IPS-NIHi7 (cell line): Measurements from ENCODE around the gene FAM219A.
A peak's percentile ranks its signal among the peaks of the same experiment; 100 is the strongest.

Experiments
- DNase-seq: peaks from one replicate; pipeline ENCODE4 v3.0.0; 2012; ENCODE audit warnings: mixed read lengths; ENCODE audit errors: extremely low spot score

FAM219A gene

GRCh38 chr9:34400686-34401602, 57.4 kb downstream of the FAM219A start:
- no peak for DNase-seq

- peak; percentile 54 for DNase-seq
Measured at GRCh38 chr9:34400275-34400674, 58.1 kb downstream of the FAM219A start.

DNA sequence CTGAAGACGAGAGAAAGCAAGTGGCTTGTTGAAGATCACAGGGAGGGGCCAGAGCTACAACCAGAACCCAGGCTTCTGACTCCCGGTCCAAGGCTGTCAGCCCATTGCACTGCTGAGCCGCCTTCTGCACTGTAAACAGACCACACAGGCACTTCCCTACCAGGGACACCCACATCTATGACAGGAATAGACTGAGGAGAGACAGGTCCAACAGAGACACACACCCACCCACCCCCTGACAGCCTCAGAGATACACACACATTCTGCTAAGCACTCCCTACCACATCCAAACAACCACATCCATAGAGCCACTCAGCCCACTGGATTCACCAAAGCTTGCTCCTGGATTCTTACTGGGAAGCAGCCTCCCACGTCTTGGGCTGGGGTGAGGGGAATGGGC, 58.6 kb downstream of the FAM219A start:
- DNase-seq: no peak

- no peak for DNase-seq
Measured at GRCh38 chr9:34398875-34399274, 59.5 kb downstream of the FAM219A start.

GRCh38 chr9:34396276-34397214, 61.8 kb downstream of the FAM219A start:
- DNase-seq: no peak

DNA sequence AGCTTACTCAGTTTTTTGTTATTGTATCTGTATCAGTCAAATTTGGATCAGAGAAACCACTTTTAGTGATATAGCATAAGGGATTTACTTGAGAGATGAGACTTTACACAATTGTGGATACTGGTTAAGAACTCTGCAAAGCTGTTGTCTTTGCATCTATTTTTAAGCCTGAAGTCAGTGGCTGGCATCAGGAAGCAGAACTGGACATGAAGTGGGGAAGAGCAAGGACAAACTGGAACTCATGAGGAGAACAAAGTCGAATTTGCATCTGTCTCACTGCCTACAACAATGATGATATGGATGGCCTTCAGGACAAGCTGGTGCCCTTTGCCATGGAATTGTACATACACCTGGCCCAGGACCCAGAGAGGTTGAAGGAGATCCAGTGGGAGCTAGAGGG, 65.9 kb downstream of the FAM219A start:
- no peak for DNase-seq

DNA sequence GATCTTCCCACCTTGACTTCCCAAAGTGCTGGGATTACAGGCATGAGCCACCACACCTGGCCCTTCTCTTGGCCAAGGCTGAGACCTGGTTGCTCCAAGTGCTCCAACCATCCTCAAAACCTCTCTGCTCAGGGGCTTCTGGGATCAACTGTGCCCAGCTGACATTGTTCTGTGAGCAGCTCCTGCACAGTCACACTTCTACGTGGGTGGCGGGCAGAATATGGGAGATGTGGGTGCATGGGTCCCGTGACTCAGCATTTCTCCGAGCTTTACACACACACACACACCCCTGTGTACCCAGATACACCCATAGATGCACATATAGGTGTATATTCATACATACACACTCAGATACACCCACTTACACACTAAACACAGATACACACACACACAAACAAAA, 71.1 kb downstream of the FAM219A start:
- DNase-seq: no peak

DNA sequence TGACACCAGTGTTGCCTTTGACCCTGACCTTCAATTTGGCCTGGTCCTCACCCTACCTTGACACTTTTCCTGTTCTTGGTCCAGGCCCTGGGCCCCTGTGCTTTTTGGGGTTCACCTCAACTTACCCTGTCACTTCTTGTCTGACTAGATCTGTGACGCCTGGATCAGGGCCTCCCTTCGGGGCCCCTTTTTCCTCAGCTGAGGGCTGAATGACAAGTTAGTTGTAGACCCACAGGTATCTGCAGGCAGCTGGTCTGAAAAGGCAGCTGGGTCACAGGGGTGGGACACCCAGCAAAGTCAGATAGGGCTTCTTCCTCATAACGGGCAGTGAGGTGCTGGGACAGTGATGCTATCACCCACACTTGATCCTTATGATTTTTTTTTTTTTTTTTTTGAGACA, 71.7 kb downstream of the FAM219A start:
- no peak for DNase-seq

DNA sequence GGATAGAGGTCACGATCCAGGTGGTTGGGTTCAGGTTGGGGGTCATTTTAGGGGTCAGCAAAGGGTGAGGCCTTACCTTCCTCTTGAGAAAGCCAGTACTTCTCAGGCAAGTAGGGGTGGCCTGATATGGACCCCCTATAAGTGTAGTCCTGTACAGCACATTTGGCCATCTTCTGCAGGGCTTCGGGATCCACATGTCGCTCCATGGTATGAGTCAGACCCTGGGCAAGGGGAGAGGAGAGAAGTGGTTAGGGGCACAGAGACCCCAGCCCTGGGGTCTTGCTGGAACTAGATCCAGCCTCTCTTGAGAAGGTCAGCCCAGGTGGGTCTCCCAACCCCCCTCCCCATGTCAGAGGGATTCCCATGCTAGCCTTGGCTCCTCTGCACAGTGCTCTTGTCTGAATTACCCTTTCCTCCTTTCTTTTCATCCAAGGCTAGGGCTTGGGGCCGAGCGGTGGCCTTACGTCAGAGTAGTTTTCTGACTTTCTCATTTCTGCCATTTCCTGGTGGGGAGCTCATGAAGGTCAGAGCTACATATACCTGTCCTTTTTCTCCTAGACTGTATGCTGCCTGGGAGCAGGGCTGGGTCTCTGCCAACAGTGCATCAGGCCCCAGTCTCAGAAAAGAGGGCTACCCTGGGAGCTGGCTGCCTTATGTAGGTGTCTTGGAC, 72.7 kb downstream of the FAM219A start:
- no peak for DNase-seq

DNA sequence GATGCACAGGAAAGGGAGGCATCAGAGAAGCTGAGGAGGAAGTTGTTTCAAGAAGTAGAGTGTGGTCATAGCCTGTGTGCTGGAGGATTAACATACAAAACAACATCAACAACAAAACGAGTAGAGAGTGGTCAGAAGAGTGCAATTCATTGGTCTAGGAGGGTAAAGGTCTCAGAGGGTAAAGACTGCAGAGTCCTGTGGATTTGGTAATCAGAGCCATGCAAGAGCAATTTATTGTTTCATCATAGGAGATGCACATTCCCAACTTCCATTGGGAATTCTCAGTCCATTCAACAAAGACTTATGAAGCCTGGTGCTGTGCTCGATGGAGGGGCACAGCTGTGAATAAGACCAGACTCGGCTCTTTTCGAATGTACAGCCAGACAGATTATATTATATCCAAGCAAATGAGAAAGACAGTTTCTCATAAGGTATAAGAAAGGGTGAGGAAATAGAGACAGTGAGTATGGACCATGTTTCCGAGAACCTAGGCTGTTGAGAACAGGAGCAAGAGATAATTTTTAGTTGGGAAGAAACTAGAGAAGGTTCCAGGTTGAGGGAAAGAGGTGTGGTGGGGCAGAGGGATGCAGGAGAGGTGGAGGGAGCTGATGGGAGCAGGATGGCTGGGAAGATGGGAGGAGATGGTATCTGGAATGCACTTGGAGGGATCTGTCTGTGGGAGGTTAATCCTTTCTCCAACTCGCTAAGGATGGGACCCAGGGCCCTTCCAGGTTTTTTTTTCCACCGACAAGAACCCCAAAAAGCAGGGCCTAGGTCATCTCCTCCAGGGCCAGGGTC, 73.8 kb downstream of the FAM219A start:
- no peak for DNase-seq

DNA sequence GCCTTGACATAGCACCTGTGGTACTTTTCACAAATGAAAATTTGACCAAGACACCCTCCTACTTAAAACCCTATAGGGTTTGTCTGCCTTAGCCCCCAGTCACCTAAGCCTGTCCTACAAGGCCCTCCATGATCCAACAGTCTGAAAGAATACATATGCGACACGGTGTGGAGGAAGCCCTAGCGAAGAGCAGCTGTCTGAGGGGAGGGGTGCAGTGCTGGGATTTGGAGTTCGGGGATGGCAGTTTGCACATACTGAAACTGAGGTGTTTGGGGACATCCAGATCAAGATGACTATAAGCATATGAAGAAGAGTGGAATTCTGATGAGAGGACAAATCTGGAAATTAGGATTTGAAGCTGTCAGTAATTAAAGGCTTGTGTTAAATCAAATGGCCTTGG, 74.5 kb downstream of the FAM219A start:
- no peak for DNase-seq

GRCh38 chr9:34382879-34383278, 75.5 kb downstream of the FAM219A start:
- no peak for DNase-seq

DNA sequence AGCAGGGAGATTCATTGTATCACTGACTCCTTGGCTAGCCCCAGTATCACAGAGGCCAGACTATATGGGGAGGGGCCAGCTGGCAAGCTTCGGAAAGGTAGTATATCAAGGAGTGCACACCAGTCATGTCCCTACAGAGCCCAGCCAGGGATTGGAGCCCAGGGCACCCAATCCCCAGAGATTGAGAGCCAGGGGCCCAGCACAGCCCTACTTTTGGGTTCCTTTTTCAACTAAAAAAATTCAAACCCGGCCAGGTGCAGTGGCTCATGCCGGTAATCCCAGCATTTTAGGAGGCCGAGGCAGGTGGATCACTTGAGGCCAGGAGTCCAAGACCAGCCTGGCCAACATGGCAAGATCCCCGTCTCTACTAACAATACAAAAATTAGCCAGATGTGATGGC, 76.3 kb downstream of the FAM219A start:
- DNase-seq: no peak

DNA sequence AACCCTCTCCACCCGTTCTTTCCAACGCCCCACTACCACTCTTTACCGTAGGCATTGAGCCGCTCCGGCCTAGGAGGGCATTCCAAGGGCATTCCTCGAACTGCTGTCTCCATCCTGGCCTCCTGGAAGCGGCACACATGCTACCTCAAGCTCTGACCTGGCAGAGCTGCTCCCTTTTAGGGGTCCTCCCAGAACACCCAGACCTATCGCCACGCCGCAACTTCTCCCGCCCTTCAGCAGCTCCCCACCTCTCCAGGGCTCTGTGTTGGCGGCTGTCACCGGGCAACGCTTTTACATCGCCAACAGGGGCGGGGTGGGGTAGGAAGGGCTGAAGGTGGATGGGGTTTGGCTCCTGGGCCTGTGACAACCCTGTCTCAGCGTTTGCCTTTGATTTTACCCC, 77.0 kb downstream of the FAM219A start:
- peak; percentile 57 for DNase-seq

DNA sequence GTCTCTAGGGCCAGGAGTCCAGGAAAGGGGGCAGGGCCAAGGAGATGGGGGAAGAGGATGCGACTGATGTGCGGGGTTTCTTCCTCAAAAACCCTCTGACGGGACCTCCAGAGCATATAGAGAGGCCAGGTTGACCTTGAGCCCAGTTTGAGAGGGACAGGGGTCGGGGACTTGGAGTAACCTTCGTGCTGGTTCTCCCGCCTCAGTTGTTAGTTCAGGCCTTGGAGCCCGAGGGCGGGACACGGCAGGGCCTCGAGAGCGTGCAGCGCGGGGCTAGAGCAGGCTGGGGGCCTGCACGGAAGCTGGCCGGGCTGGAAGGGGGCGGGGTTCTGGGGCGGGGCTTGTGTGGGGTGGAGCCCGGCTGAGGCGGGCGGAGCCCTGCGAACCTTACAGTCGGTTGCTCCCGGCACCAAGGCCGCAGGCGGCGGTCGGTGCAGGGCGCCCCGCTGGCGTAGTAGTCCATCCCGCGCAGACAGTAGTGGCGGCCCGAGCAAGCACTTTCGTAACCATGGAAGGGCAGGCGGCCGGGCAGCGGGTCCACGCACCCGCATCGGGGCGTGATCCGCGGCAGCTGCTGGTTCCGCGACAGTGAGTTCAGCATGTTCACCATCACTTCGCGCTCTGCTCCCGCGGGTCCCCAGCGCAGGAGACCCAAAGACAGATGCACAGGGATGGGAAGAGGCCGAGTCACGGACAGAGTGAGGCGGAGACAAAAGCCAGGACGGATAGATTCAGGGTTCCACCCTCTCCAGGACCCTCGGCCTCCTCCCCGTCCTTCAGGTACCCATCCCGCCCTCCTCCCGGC, 77.7 kb downstream of the FAM219A start:
- DNase-seq: peak; percentile 98

DNA sequence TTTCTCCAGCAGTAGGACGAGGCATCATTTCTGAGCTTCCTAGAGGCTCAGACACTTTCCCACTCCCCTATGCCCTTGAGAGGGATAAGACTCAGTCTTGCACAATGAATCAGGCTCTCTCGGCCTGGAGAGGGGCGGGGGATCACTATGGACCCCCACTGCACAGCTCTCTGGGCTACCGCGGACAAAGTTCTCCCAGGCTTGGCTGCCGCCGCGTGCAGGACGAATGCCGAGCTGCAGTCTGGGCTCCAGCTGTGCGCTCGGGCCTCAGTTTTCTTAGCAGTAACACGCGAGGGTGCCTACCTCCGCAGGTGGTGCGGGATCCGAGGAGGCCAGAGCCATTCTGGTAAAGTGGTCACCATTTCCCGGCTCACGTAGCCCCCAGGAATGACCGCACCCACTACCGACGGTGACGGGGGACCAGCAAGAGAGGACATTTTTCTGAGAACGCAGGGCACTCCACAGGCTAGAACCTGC, 78.3 kb downstream of the FAM219A start:
- peak; percentile 29 for DNase-seq

DNA sequence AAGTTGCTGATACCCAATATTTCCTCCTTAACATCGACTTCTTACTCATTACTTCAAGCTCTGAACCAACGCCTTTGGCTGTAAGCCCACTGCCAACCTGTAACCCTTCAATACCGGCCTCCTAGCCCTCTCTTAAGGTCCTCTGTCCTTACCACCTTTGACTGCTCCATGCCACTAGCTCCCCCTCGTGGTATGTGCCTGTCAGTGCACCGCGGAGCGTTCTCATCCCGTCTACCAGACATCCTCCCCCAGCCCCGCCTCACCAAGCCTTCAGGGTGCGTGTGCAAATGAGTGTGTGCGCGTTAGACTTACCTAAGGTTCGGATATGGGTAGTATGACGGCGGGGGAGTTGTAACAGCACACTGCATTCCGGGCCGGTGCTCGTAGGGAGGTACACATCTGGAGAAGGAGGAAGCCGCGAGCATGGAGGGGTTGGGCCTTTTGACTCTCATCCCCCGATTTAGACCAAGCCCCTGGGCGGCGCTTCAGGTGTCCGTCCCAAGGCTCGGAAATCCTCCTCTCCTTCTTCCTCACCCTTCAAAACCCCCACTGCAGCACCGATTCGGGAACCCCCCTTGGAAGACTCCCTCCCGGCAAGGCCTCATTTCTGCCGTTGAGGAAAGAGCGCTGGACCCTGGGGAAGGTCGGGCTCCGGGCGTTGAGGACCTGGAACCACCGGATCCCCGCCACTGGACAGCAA, 78.9 kb downstream of the FAM219A start:
- peak; percentile 89 for DNase-seq

DNA sequence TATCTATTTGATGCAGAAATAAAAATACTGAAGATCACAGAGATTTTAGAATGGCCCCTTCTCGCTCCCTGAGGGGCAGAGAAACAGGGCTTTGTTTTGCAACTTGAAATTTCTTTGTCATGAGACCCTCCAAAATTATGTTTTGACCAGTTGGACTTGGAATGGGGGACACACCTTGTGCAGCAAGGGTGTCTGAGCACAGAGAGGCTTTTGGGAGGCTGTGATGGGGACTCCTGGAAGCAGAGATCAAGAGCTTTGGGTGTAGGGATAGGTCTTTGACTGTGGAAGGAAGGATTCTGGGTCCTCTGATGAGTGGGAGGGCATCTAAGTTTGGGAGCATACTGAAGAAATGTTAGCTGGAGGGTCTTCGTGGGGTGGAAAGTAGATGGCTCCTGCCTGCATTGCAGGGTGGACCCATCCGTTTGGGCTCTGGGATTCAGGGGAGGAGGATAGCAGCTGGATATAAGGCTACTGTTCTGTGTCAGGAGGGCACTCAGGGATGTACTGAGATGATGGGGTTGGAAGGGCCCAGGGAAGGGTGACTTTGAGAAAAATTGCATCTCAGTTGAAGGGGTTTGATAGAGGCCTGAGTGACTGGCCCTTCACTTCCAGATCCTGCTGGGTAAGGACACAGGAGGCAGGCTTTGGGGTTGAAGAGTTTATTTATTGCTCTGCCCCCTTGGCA, 79.9 kb downstream of the FAM219A start:
- no peak for DNase-seq

- no peak for DNase-seq
Measured at GRCh38 chr9:34377404-34377746, 81.0 kb downstream of the FAM219A start.
